ENCODE data around the gene ONECUT1.

GRCh38 chr15:52802110-52802509 is 12.0 kb upstream of the ONECUT1 start:
- TF ChIP-seq CTCF (IDR thresholded peaks at IDR 0.05; ENCODE audit: poor library complexity) (no peak), EZH2 (IDR thresholded peaks at IDR 0.05; ENCODE audit: borderline replicate concordance) (no peak), EZH2phosphoT487 (IDR thresholded peaks at IDR 0.05; ENCODE audit: low read depth, severe bottlenecking, unreplicated experiment) (no peak)
